Heart left ventricle (tissue), 16 donors: Measurements from ENCODE around the gene ZFYVE21. TPM values are rescaled to one million over a fixed set of nuclear protein-coding genes. Genes with fewer than 3 reads are reported as not detected.

Experiments used
- ATAC-seq, 4 donors: fragments of 200-7000 bp; cut with Tn5 transposase; one replicate each; pipeline ENCODE4 v1.9.1; 2020 to 2022; ENCODE audit warnings: moderate library complexity in 4 of 4, mild to moderate bottlenecking in 3 of 4, moderate number of reproducible peaks in 1 of 4
- DNase-seq, 5 donors: peaks; one replicate each; pipeline ENCODE4 v3.0.0-alpha.2; 2020
- H3K27ac ChIP-seq, 12 donors: fragments of 200-600 bp; sonication (generic) in 4 of 12; one replicate each; pipeline versions ENCODE4 v1.5.0 to v1.8.0; 2016 to 2022; ENCODE audit warnings: mild to moderate bottlenecking in 2 of 12
- H3K27me3 ChIP-seq, 9 donors: fragments of 200-600 bp; sonication (generic) in 2 of 9; one replicate each; pipeline versions ENCODE4 v1.5.1 to v1.8.0; 2016 to 2022; ENCODE audit warnings: mild to moderate bottlenecking in 3 of 9
- H3K36me3 ChIP-seq, 9 donors: fragments of 200-600 bp; sonication (generic) in 2 of 9; one replicate each; pipeline versions ENCODE4 v1.5.0 to v1.8.0; 2018 to 2022; ENCODE audit warnings: mild to moderate bottlenecking in 2 of 9
- H3K4me1 ChIP-seq, 12 donors: fragments of 200-600 bp; sonication (generic) in 4 of 12; one replicate each; pipeline versions ENCODE4 v1.5.0 to v1.8.0; 2016 to 2022; ENCODE audit warnings: mild to moderate bottlenecking in 3 of 12
- H3K4me3 ChIP-seq, 12 donors: fragments of 200-600 bp; sonication (generic) in 4 of 12; one replicate each; pipeline versions ENCODE4 v1.5.0 to v1.8.0; 2017 to 2022; ENCODE audit warnings: mild to moderate bottlenecking in 9 of 12, moderate library complexity in 4 of 12
- H3K9me3 ChIP-seq, 12 donors: fragments of 200-600 bp; sonication (generic) in 4 of 12; one replicate each; pipeline versions ENCODE4 v1.5.0 to v1.8.0; 2016 to 2022; ENCODE audit warnings: mild to moderate bottlenecking in 1 of 12
- CTCF ChIP-seq, 12 donors: fragments of 200-600 bp; sonication (generic) in 4 of 12; IDR thresholded peaks; one replicate each; pipeline versions ENCODE4 v1.5.0 to v1.8.0; 2018 to 2022; ENCODE audit warnings: antibody characterized with exemption in 12 of 12, mild to moderate bottlenecking in 5 of 12
- POLR2A ChIP-seq, 2 donors: fragments of 450-650 bp; IDR thresholded peaks; one replicate each; pipeline ENCODE4 v1.6.1; 2017; ENCODE audit warnings: antibody characterized with exemption in 2 of 2, mild to moderate bottlenecking in 2 of 2, moderate library complexity in 2 of 2
- WGBS, 4 donors: extraction: QIAGEN DNeasy Blood & Tissue Kit in 2 of 4; methylation state at CpG; one replicate each; pipeline versions ENCODE4 v1.1.5 to v1.1.7; 2013 to 2018; 5-methylcytosine and 5-hydroxymethylcytosine counted together
- intact Hi-C, 10 donors: fragments of 100-400 bp; cut with DNase I; formaldehyde crosslinking; loops; one replicate each; pipeline versions ENCODE4 v1.11.1 to v1.14.2; 2022
- polyA plus RNA-seq, 2 donors: library from polyadenylated mRNA; stranded (reverse); fragments of 200-250 nt; gene quantifications; one replicate each; pipeline ENCODE4 v1.2.3, GENCODE V29; 2013
- total RNA-seq, 9 donors: library from RNA; depleted of rRNA in 2 of 9; stranded (reverse); fragments of >200 nt in 2 of 9; fragmentation: NEBNext Ultra II Directional in 3 of 9; extraction: Animal tissue kit (Norgen Biotek cat#: 25700) in 3 of 9; gene quantifications; one replicate each; pipeline versions ENCODE4 v1.1.0 to v1.2.4, GENCODE V29; 2016 to 2023
- donor health status: ischemic (EF 13 %, LVEDD 7.1; RV severe dilation, severe dysfunction).
- donor health status: healthy with polysubstance abuse.
- donor health status: DM: no; HTN: yes; CAD: no.
- donor health status: DM: no; HTN: no; CAD: no.
- donor health status: ischemic (EF 25% LVEDD 6.9; RV normal size, moderate dysfunction).
- donor health status: ischemic (EF 25% LVEDD 5.7; RV mildly dilated, moderate dysfunction).
- donor health status: healthy.
- donor health status: DM: yes; HTN: yes; CAD: no.
- donor health status: ischemic (EF 35%, LVEDD 5.7; RV mildly dilated, moderate dysfunction).
- donor health status: nonischemic (EF 11% LVEDD 7.7; RV severe dilation, severe dysfunction).
- donor health status: DM: yes; HTN: yes; CAD: no.
- donor health status: PGD.
- donor health status: ischemic (EF 29% LVEDD 5.4; RV normal size, mild dysfunction).
- donor health status: nonischemic (EF 23%, LVEDD 6.1; RV moderate dilation, normal function).

The ZFYVE21 gene
- total and polyA plus RNA-seq, 11 donors = 44.1 to 86.1 (median 52.5) TPM

DNA sequence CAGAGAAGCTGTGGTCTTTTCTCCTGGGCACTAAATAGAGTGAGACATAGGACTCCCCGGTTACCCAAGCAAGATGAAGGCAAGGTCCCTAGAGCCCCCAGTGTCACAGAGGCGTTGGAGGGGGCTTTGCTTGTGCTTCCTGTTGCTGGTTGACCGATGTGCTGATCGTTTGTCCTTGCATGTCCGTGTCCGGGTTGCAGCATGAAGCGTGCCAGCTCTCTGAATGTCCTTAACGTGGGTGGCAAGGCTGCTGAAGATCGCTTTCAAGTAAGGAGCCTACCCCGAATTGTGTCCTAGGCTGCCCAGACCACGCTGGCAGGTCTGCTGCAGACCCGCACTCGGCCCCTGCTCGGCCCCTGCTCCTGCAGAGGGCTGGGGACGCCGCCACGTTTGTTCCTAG, 23.5 kb upstream of the ZFYVE21 start:
- H3K9me3 ChIP-seq = no peaks in the 10 kb centered on the region
- WGBS, 4 donors = 90 to 95% (median 92%) methylated on average over 12 to 17 of the region's 17 CpGs
- peaks cover 2 to 96% (median 65%) of the 10 kb centered on the region in 9 donors for H3K36me3 ChIP-seq
- DNase-seq (peak in 1 of 5 donors; percentile 20), ATAC-seq (no peak)
- no peak for TF ChIP-seq CTCF (IDR thresholded peaks at IDR 0.05)
- no peak for TF ChIP-seq POLR2A (IDR thresholded peaks at IDR 0.05)
- H3K4me1 ChIP-seq = peaks cover 8 to 55% (median 24%) of the 10 kb centered on the region in 12 donors
- intact Hi-C loops = loop anchor here in 1 of 10 donors (10.0 kb wide), 1 partner anchor 117 kb away; no protein-coding TSS in a partner anchor
- H3K4me3 ChIP-seq = no peak overlapping the region
- H3K27ac ChIP-seq = no peak overlapping the region
- H3K27me3 ChIP-seq = no peaks in the 10 kb centered on the region

- TF ChIP-seq CTCF (IDR thresholded peaks at IDR 0.05) = no peak
- no peak for TF ChIP-seq POLR2A (IDR thresholded peaks at IDR 0.05)
- no peak overlapping the region for H3K27ac ChIP-seq
- H3K4me1 ChIP-seq = peaks cover 12 to 57% (median 31%) of the 10 kb centered on the region in 12 donors
- DNase-seq (peak in 1 of 5 donors; percentile 25), ATAC-seq (no peak)
- no peaks in the 10 kb centered on the region for H3K9me3 ChIP-seq
- intact Hi-C loops = loop anchor here in 1 of 10 donors (10.0 kb wide), 1 partner anchor 118 kb away; no protein-coding TSS in a partner anchor
- WGBS, 4 donors = 74 to 88% (median 87%) methylated on average over 7 to 12 of the region's 12 CpGs
- H3K27me3 ChIP-seq = no peaks in the 10 kb centered on the region
- peaks cover 2 to 96% (median 61%) of the 10 kb centered on the region in 9 donors for H3K36me3 ChIP-seq
- no peak overlapping the region for H3K4me3 ChIP-seq
Measured at GRCh38 chr14:103692871-103693270, 22.7 kb upstream of the ZFYVE21 start.

DNA sequence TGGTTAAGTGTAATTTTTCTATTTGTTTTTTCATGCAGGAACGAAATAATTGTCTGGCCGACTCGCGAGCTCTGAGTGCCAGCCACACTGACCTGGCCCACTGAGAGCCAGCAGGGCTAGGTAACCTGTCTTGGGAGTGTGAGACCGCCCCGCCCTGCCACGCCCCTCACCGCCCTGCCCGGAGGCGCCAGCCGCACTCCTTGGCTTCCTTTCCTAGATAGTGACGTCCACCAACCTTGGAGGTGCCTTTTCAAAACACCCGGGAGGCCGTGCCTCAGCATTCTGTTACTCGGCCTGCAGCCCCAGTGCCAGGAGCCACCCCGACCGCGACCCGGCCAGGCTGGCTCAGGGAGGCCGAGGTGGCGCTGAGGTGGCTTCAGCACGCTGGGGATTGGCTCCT, 22.1 kb upstream of the ZFYVE21 start:
- H3K36me3 ChIP-seq = peaks cover 2 to 96% (median 61%) of the 10 kb centered on the region in 9 donors
- intact Hi-C loops = loop anchor here in 1 of 10 donors (10.0 kb wide), 1 partner anchor 119 kb away; no protein-coding TSS in a partner anchor
- WGBS, 4 donors = 92 to 94% (median 93%) methylated on average over 21 to 22 of the region's 22 CpGs
- ATAC-seq = no peak
- no peaks in the 10 kb centered on the region for H3K9me3 ChIP-seq
- no peaks in the 10 kb centered on the region for H3K27me3 ChIP-seq
- no peak for TF ChIP-seq POLR2A (IDR thresholded peaks at IDR 0.05)
- no peak for TF ChIP-seq CTCF (IDR thresholded peaks at IDR 0.05)
- no peak overlapping the region for H3K4me3 ChIP-seq
- peak in 1 of 5 donors; percentile 12 for DNase-seq
- no peak overlapping the region for H3K27ac ChIP-seq
- peaks cover 12 to 57% (median 37%) of the 10 kb centered on the region in 12 donors for H3K4me1 ChIP-seq

- peak in 1 of 5 donors; percentile 9 for DNase-seq
- Histone ChIP-seq H3K27ac (no peak overlapping the region), H3K9me3 (no peaks in the 10 kb centered on the region), H3K36me3 (peaks cover 2 to 96% (median 69%) of the 10 kb centered on the region in 9 donors), H3K27me3 (no peaks in the 10 kb centered on the region), H3K4me1 (peaks cover 12 to 54% (median 38%) of the 10 kb centered on the region in 12 donors), H3K4me3 (no peak overlapping the region)
- ATAC-seq = no peak
- intact Hi-C loops = loop anchor here in 1 of 10 donors (10.0 kb wide), 1 partner anchor 120 kb away; no protein-coding TSS in a partner anchor
- 87 to 96% (median 92%) methylated on average over 19 to 20 of the region's 20 CpGs for WGBS, 4 donors
- TF ChIP-seq CTCF (IDR thresholded peaks at IDR 0.05) (no peak), POLR2A (IDR thresholded peaks at IDR 0.05) (no peak)
Measured at GRCh38 chr14:103694572-103695026, 21.0 kb upstream of the ZFYVE21 start.
